GM18498 (cell line): ENCODE results near the gene HYCC1.

ENCODE experiments used
- ATAC-seq: cut with Tn5 transposase; IDR thresholded peaks from one replicate; pipeline ENCODE4 v1.9.1; 2021; ENCODE audit warnings: mild to moderate bottlenecking, moderate library complexity; ENCODE audit not compliant: unreplicated experiment

Gene HYCC1

DNA sequence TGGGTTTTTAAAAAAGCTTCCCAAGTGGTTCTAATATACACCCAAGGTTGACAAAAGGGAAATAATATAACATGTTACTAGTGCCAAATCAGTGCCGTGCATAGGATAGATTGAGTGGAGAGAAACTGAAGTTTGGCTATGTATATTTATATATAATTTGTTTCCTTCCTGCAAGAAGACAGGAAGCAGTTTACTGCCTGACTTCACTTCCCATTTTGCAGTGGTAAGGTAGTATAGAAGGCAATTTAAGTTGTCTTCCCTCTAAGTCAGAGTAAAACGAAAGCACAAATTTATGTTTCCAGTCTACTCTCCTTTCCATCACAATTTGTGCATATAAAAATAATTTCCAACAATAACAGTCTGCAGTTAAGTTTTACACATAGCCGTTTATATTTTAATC lies 3.4 kb upstream of the HYCC1 start:
- no peak for ATAC-seq

DNA sequence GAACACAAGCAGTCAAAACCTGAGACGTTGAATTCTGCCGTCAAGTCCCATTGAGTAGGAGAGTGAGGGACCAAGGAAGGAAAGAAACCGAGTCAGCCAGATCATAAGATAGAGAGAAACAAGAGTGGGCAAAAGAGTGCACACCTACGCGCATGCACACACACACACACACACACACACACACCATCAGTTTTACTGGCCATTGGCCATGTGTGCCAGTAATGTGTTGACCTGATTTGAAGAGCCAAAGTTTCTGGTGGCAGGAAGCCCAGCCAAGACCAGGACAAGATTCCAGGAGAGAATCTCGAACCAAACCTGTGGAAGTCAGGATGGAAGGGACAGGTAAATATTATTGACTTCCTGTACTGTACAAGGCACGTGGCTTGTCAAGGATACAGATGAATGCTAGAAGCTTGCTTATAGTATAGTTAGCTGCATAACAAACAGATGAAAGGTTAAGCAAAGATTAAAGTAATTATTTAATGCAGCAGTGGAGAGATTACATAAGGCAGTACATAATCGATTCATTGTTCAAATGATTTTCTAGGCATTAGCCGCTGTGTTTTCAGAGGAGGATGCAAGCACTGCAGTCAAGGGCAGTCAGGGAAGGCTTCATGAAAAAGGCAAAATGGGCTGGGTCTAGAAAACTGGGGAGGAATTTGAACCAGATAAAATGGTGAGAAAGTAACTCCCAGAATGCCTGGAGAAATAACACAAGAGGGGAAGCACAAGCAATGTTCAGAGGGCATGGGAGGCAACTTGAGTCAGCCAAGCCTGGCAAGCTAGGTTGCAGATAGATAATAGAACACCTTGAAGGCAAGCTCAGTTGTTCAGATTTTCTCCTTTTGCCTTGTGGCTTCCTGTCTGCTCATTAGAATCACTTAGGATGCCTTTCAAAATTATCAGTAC lies 2.7 kb upstream of the HYCC1 start:
- ATAC-seq: no peak

DNA sequence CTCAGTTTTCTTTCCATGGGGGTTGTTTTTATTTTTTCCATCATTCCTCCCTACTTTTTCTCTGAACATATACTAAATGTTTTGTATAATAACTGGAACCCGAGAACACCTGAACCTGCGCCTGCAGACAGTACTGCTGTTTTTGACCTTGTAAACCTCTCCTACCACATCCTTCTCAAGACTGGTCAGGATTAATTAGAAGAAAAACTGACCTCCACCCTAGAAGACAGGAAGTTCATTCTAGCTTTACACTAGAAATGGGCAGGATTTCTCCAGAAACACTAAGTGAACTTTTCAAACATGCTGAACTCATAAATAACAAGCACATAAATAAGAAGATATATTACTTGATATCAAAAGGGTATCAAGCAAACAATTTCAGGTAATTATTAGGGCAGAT lies 751 bp upstream of the HYCC1 start:
- no peak for ATAC-seq

DNA sequence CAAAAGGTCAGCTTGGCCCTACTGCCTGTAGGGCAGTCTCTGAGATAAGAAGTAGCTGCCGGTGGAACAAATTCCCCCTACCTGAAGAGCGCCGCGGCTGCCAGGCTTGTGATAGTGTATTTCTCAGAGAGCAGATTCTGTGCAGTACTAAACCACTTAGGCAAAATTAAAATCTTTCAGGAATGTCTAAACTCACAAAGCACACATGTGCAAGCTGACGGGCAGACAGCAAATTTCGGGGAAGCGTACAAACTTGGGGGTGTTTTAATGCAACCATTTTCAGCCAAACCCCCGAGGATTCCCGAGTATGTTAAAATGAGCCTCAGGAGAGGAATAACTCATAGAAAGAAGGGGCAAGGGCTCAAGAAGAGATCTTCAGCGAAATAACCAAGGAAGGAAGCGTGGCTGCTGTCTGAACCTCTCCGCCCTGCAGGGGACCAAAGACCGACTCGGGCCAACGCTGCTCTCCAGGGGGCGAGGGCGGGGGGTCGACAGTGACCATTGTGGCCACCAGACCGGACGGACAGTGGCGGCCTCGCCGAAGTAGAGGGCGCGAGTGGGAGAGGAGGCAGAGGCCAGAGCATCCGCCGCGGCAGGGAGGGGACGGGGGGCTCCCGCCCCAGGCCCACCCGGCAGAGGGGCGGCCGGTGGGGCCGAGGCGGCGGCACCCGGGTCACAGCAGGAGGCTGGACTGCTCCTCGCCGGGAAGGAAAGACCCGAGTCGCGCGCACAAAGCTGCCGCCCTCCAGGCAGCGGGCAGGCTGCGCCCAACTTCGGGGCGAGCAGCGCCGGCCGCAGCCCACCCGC lies 819 bp downstream of the HYCC1 start:
- ATAC-seq: peak; percentile 11

DNA sequence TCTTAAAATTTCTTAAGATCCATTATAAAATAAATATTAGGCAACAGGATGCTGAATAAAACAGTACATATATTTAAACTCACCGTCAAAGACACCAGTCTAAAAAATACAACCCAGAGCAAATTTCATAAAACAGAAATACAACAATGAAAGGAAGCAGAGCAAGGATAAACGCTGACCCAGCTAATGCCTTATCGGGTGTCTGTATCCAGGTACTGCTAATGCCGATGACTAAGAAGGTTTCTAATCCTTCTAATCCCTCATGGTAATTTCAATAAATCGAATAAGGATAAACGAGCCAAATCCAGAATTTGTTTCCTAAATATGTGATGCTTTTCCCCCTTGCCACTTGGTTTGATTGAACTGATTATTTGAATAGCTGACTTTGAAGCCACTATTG lies 1.7 kb downstream of the HYCC1 start:
- no peak for ATAC-seq

DNA sequence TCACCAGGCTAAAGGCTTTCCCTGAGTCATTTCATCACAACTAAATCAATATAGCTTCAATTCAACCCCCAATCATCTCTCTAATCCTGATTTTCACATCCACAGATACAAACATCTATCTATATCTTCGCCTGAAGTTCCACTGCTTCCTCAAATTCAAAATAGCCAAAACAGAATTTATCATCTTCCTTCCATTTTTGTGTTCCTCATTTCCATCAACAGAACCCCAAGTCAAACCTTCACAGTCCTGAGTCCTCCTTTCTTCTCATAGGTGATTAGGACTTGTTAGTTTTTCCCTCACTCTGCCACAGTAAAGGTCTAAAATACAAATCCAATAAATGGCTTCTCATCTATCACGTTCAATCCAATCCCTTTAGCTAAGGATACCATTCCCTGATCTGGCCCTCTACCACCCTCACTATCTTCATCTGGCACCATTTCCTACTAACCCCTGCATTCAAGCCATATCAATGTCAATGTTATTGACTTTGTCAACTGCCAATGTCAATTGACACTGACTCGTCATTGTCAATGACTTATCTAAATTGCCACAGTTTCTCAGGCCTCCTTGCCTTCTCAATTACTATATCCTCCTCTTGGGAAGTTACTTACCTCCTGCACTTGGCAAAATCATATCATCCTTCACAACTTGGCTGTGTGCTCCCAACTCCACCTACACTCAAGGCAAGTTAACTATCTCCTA lies 2.6 kb downstream of the HYCC1 start:
- no peak for ATAC-seq

DNA sequence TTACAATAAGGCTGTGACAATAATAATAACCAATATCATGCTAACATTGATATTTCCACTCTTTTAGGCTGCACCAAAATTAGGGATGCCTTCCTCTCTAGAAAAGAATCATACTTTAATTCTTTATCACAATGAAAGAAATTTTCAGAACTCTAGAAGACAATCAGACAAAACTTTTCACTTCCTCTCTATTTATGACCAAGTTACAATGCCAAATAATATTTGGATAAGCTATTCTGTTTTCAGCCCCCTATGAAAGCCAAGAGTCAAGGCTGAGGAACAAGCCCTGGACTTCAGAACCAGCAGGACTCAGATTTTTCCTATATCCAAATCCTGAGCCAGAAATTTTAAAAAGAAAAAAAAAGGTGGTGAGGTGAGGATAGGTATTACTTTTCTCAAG lies 4.6 kb downstream of the HYCC1 start:
- no peak for ATAC-seq

DNA sequence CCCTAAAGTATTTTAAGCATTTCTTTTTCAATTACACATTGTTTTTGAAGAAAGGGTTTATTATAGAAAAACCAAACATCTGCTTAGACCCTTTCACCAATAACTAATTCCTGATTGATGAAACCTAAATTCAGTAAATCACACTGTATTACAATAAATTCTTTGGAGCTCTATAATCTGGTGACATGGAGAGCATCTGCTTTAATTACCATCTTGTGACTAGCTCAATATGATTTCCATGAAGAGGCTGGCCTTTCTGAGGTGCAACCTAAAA lies 9.7 kb downstream of the HYCC1 start:
- ATAC-seq: no peak

DNA sequence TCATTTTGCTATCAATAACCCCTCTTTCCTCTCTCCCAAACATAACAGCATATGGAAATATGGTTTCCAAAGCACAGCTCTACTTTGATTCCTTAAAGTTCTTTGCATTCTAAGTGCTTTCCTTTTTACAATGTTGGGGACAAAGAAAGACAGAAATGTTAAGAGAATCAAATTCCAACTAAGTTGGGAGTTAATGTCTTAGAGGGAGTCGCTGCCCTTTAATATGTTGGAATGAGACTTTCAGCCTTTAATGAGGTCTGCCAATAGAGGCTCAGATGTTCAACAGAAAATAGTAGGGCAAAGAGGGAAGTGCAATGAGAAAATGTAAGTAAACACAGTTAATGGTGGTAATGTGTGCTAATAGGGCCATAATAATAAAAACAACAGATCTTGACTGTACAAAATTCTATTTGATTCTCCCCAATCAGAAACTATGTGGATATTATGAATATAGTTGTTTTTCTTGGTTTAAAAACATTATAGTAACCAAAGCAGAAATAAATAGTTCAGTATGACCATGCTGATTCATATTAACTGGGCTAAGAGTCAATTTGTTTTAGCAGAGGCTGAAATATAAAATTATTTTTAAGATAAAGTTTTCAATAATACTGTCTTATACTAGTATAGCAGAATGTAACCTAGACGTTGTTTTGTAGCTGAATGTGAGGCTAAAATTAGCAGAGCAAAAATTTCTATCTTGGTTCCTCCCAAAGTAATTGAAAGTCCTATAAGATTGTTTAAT lies 10.3 kb downstream of the HYCC1 start:
- ATAC-seq: no peak

DNA sequence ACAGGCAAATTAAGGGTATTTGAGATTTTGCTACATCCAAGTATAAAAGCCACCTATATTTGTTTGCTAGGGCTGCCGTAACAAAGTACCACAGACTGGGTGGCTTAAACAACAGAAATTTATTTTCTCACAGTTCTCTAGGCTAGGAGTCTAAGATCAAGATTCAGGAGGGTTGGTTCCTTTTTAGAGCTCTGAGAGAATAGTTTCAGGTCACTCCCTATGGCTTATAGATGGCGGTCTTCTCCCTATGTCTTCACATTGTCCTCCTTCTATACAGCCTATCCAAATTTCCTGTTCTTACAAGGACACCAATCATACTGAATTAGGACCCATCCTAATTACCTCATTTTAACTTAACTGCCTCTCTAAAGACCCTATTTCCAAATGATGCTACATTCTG lies 11.2 kb downstream of the HYCC1 start:
- no peak for ATAC-seq

DNA sequence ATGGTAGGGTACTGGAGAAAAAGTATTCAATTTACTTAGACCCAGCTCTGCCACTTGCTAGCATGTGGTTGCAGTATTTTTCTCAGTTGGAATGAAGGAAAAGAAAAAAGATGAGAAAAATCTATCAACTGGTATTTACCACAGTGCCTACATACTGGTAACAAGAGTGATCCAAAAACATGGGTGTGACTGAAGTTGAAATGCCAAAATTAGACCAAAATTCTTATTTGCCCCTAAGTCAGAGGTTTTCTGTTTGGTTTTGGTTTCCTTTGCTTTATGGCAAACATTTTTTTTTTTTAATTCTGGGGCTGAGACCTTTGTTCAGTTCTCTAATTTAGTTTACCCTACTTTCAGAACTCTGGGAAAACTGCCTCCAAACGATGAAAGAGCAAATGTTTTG lies 12.3 kb downstream of the HYCC1 start:
- peak; percentile 44 for ATAC-seq

DNA sequence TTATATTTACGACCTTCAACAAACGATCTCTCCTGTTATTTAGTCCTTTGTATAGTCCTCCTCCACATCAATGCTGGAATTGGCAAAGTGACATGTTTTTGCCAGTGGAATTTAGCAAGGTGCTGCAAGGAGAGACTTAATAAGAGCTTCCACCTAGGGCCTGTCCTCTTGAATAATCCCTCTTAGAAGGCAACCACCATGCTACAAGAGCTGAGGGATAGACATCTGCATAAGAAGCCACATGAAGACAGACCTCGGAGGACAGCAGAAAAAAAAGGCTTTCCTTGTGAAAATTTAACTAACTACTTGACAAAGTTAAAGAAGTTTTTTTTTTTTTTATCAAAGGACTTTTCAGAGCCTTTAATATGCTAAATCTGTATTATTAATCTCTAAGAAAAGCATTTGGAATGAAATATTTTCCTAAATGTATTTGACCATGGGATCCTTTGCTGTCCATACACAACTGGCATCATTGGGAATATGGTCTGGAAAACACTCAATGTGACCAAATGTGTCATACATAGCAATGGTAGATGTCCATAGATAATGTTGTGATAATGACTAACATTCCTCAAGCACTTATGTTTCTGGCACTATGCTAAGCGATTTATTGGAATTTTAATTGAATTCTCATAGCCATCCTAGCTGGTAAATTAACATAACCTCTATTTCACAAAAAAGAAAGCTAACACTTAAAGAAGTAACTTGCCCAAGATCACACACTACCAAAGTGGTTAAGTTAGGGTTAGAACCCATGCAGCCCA lies 13.2 kb downstream of the HYCC1 start:
- no peak for ATAC-seq

DNA sequence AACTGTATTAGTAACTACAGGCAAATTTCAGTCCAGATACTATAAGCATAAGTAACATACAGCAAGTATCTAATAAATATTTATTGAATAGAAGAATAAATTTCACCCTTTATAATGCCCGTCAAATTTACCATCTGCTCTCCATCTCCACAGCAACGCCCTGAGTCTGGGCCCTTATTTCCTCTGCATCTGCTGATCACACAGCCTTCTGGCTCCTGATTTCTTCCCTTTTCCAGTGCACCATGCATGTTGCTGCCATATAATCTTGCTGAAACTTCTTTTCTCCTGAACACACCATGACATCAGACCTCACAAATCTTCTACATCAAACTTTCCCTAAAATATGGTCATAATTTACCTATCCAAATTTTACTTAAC lies 15.4 kb downstream of the HYCC1 start:
- no peak for ATAC-seq

DNA sequence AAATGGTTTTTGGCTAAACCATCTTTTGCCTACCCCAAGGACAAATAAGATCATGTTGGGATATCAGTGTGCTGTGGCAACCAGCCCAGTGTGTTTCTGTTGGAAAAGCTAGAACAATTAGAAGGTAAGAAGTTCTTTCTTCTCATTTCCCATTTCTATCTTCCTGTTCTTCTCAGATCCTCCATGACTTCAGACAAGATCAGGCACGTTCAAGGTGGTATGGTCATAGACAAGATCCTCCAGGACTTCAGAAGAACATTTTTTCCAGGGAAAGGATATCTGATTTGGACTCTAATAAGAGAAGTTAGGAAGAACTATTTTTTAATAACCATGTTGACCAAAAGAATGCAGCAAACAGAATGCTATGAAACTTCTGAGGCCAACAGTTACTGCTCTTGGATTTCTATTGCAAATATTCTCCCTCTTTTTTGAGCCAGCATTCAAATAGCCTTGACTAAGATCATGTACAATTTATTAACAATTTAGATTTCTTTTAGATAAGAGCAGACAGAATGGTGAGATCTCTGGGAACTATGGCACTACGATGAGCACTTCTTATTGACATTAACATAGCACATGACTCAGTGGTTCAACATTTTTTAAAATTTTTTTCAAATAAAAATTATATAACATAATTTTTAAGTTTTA lies 15.9 kb downstream of the HYCC1 start:
- no peak for ATAC-seq

DNA sequence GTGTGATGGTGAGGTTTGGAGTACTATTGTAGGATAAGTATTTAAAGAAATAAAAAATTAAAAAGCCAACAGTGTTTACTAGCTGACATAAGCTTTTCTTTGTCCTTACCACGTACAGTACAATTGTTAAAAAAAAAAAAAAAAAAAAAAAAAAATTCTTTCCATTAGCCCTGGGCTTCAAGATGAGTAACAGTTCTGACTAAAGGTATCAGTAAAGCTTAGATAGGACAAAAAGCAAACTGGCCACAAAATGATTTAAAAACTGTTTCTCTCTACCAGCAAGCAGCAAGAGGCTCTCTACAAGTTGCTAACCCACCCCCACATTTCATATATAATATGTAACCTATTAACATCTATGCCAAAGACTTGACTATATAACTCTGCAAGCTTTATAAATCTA lies 17.5 kb downstream of the HYCC1 start:
- no peak for ATAC-seq

DNA sequence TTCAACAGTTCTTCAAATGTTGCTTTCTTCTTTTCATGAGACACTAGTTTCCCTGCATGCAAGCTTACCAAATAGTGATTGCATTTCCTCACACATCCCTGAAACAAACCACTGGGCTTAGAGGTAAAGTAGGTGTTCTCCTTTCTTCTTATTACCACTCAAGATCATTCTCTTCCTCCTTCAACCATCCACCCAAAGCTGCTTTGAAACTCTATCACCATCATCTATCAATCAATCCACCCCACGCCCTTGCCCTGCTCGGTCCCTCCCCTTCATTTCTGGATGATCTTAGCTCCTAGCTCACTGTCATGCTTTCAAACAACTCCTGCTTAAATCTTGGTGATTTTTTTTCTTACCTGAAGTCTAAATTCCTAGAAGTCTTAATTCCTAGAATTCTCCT lies 18.9 kb downstream of the HYCC1 start:
- ATAC-seq: no peak

DNA sequence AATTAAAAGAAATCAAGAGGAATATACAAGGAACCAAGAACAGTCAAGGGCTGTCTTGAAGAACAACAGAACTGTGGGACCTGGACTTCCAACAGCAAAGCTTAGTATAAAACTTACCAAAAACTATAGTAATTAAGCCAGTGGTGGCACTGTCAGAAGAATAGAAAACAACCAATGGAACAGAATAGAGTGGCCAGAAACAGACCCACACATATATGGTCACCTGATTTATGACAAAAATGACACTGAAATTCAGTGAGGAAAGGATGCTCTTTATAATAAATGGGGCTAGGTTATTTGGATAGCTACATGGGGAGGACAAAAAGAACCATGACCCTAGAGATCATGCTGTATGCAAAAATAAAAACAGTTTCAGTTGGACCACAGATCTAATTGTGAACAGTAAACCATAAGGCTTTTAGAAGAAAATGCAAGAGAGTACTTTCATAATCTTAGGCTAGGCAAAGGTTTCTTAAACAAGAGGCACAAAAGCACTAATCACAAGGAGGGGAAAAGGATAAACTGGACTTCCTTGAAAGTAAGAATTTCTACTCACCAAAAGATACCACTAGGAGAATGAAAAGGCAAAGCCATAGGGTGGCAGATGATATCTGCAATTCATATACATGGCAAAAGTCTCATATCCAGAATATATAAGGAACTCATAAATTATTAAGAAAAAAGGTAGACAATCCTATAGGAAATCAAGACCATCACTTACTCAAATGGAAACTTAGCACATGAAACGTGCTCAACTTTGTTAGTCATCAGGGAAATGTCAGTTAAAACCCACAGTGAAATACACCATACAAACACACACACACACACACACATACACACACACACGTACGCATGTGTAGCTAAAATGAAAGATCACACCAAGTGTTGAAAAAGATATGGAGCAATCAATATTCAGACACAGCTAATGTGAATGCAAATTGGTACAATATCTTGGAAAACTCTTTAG lies 20.8 kb downstream of the HYCC1 start:
- ATAC-seq: peak; percentile 91

DNA sequence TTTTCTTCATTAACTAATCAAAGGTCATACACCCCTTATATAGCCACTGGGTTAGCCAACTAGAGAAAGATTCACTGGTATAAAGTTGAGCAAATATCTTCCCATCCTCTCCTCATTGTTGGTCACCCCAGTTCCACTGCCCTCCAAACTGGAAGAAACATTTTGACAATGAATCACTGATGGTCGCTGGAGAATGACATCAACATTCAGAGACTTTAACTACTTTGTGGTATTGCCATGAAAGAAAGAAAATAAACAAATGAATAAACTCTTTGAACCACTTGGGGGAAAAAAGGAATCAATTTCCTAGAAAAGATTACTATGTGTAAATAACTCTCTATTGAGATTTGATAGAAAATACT lies 23.4 kb downstream of the HYCC1 start:
- no peak for ATAC-seq
